H4 (cell line): Measurements from ENCODE around the gene ANKRD34B. TPM values are rescaled to one million over a fixed set of nuclear protein-coding genes. Genes with fewer than 3 reads are reported as not detected.
"Not testable (repeated sequence)": the region's sequence is repeated elsewhere in the genome, so short reads cannot be mapped to it uniquely, and the experiment has no call there.

Source experiments
- DNase-seq: peaks from one replicate; pipeline ENCODE4 v3.0.0-alpha.2; 2015; ENCODE audit warnings: low spot score
- total RNA-seq: library from RNA; depleted of rRNA; stranded (reverse); fragments of >200 nt; shearing (Covaris generic); gene quantifications from 2 replicates; pipeline ENCODE4 v1.2.3, GENCODE V29; 2014; rRNA removed

ANKRD34B gene
- total RNA-seq: not detected in 2 replicates

DNA sequence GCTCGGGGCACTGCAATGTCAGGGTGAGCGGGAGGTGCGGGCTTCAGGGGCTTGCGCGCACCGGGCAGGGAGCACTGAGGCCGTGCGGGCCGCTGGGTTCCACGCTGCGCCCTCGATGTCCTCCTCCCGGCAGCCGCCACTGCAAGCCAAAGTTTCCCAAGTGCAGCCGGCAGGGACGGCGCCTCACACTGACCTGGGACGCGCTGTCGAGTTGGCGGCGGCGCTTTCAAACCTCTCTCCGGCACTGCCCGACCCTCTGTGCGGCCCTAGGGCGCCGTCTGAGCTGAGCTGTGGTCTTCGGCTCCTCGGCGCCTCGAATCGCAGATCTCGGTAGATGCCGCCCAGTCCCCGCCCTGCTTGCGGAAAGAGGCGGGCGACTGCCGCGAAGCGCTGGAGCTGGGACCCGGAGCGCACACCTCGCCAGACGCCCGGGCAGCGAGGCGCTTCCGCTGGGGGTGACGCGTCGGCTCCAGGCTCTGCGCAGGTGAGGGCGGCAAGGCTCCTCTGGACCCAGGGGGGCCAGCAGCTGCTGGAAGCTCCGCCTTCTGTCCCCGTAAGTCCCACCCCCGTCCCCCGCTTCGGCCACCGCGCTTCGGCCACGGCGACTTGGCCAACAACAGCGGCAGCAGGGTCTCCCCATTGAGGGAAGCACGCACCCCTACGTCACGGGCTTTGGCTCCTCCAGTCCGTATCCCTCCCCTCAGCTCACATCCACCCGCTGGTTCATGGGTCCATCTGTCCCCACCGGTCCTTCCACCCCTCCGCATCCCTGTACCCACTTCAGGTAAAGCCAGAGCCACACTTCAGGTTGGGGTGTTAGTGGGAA, at the start of gene ANKRD34B:
Gene ANKRD34B (minus strand): TSS at position 320 of the 826 bp plus-strand sequence. CDS start 10,261 bp downstream, outside the sequence.
- no peak for DNase-seq

DNA sequence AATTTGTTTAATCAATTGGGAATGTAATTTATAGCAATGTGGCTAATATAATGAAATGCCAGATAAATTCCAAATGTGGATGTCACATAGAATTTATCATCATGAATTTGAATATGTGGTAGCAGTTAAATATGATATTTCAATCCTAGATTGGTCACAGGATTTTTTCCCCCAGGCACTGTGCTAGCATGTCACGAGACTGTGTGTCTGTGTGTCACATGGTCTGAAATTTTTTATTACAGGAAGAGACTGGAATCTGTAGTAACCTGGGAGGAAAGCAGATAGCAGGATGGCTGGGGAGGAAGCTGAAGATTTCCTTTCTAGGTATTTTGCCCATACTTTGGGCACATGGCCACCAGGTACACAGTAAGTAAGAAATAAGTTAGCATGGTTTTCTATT, 49.0 kb upstream of the ANKRD34B start:
- DNase-seq: no peak

DNA sequence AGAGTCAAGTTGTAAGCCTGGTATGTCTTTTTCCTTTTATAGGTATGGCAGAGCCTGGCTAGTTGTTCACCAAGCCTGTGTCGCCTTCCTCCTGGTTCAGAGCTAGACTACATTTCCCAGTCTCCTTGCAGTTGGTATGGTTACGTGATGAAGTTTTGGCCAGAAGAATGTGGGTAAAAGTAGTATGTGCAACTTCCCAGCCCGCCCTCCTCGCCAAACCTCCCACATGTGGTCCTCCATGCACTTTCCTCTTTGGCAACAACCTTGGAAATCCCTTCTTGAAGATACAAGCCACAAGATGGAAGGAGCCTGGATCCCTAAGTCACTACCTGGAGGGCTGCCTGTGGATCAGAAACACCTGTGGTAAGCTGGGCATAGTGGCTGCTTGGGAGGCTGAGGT, 48.4 kb upstream of the ANKRD34B start:
- no peak for DNase-seq

DNA sequence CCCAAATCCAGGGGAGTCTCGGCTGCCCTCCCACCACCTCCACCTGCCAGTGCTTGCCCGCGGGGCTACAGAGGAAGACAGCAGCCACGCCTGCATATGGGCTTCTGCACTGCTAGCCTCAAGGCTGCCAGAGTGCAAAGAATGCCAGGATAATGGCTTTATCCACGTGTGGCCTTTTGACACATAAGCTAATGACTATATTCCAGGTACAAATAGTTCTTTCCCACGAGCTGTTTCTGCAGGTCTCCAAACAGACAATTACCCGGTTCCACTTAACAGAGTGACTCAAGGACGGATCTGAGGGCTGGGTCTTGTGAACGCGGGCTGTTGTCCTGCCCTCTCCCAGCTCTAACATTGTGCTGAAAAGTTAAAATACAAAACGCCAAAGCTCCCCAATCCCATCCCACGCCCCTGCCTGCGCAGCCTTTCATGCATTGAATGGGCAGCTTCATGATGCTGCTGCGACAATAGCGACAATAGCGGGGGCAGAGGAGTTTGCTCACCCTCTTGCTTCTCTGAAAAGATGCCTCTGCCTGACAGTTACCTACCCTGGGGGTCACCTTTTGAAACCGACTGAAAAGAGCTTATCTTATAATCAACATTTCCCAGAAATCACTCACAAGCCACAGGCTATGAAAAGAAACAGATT, 45.3 kb upstream of the ANKRD34B start:
- DNase-seq: no peak

DNA sequence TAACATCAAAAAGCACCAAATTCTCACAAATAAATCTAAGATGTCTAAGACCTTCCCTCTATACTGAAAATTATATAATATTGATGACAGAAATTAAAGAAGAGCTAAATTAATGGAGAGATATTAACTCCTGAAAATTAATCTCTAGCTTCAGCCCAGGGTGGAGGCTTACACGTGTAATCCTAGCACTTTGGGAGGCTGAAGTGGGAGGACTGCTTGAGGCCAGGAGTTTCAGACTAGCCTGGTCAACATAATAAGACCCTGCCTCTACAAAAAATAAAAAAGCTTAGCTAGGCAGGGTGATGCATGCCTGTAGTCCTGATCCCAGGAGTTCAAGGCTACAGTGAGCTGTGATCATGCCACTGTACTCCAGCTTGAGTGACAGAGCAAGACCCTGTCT, 39.6 kb upstream of the ANKRD34B start:
- no peak for DNase-seq

DNA sequence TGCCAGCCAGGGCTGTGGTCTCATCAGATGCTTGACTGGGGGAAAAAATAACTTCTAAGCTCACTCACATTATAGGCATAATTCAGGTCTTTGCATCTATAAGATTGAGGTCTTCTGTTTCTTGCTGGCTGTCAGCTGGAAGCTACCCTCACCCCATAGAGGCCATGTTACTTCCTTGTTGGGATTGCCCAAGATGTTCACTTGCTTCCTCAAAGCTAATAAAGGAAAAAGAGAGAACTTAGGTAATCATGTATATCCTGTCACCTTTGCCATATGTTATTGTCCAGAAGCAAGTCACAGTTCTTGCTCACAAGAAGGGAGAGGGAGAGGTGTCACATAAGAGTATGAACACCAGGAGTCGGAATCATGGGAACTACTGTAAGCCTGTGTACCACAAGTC, 38.7 kb upstream of the ANKRD34B start:
- no peak for DNase-seq

DNA sequence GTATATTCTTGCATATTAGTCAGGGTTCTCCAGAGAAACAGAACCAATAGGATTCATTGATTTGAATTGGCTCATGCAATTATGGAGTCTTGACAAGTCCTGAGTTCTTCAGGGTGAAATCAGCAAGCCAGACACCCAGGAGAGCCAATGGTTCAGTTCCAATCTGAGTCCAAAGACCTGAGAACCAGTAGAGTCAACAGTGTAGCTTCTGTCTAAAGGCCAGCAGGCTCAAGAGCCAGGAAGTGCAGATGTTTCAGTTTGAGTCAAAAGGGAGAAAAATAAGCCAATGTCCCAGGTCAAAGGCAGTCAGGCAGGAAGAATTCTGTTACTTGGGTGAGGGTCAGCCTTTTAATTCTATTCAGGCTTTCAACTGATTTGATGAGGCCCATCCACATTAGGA, 37.8 kb upstream of the ANKRD34B start:
- DNase-seq: no peak

DNA sequence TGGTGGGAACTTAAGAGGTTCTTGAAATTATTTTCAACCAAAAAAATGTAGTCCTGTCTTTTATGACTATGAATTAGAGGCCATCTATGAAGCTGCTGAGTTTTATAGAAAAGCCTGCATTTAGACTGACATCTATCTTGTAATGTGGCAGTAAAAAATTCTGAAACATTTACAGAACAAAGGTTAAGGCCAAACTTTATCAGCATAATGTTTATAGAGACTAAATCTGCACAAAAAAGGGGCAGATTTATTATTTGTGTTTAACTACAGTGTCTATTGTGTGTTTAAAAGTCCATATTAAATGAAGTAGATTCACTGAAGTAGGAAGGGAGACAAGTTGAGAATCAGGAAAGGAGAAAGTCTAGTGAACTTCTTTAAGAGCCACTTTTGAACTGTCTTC, 37.3 kb upstream of the ANKRD34B start:
- no peak for DNase-seq

DNA sequence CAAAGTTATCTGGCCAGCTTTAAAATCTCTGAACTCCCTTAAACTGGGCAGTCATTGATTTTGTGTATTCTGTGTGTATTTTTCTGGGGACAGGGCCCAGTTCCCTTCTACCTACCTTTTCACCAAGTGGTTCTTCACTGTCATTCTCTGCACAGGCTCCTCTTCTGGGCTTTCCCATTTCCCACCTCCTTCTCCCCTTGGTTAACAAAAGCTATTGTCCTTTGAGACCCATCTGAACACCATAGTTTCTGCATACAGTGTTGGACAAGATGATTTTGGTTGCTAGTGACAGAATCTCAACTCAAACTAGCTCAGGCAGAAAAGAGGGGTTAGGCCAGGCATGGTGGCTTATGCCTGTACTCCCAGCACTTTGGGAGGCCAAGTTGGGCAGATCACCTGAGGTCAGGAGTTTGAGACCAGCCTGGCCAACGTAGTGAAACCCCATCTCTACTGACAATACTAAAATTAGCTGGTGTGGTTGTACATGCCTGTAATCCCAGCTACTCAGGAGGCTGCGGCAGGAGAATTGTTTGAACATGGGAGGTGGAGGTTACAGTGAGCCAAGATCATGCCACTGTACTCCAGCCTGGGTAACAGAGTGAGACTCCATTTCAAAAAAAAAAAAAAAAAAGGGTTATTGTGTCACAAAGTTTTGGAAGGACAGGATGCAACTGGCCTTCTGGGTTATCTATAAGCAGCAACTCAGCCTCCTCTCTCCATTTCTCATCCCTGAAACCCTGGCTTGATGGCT, 31.0 kb upstream of the ANKRD34B start:
- no peak for DNase-seq

DNA sequence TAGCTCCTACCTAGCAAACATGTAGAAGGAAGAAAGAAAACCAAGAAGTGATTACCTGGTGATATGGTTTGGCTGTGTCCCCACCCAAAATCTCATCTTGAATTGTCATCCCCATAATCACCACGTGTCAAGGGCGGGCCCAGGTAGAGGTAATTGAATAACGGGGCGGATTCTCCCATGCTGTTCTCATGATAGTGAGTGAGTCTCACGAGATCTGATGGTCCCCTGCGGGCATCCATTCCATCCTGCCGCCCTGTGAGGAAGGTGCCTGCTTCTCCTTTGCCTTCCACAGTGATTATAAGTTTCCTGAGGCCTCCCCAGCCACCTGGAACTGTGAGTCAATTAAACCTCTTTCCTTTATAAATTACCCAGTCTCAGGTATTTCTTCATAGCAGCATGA, 27.4 kb upstream of the ANKRD34B start:
- DNase-seq: no peak

DNA sequence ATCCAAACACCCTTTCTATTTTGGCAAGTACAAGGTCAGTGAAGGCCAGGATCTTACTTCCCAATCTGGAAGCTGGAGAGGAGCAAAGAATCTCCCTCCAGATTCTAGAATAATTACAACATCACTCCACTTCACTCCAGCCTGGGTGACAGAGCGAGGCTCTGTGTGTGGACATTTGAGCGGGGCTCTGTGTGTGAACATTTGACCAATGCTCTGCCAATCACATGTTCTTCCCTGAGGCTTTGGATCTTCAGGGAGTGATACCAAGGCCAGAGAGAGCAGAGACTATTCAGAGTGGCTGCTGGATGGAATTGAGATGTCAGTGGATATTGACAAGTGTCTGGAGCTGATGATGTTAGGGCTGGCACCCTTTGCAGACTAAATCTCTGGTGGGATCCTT, 24.7 kb upstream of the ANKRD34B start:
- no peak for DNase-seq

DNA sequence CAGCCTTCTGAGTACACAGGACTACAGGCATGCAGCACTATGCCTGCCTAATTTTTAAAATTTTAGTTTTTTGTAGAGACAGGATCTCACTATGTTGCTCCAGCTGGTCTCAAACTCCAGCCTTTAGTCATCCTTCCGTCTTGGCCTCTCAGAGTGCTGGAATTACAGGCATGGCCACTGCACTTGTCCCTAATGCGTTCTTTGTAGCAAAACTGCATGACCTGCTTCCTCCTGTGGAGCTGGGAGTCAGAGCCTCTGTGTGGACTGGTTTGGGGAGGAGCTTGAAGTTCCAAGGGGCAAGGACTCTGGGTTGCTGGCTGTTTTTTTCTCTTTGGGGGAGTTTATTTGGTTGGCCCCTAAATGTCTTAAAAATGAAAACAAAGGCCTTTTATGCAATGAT, 22.7 kb upstream of the ANKRD34B start:
- no peak for DNase-seq

DNA sequence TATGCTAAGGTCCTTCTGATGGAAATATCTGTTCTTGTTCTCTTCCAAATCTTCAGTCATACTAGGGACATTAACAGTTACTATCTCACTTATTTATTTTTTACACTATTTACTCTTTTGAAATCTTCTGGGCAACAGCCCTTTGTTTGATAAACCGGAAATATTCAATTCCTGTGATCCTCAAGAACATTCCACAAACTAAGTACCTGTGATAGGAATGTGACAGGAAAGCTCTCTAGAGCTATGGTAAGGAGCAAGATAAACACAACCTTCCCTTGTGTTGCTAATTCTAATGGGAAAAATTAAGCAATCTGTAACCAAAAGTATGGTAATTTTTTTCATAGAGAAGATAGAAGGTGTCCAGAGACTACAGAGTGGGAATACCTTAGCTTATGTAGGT, 22.0 kb upstream of the ANKRD34B start:
- no peak for DNase-seq

DNA sequence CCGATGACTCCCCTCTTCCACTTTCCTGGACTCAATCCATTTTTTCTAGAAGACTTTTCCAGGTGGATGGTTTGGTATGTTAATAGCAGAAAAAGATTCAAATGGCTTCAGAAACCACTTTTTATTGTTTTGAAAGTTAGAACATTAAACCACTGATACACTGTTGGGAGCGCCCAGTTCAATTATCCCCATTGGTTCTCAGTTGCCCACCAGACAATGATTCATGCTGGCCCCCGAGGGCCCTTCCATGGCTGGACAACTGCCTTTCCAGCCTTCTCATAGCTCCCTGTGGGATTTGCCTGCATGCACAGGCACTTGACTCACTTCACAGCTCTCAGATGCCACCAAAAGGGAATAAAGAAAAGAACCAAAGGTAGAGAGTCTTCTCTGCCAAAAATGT, 21.3 kb upstream of the ANKRD34B start:
- no peak for DNase-seq

DNA sequence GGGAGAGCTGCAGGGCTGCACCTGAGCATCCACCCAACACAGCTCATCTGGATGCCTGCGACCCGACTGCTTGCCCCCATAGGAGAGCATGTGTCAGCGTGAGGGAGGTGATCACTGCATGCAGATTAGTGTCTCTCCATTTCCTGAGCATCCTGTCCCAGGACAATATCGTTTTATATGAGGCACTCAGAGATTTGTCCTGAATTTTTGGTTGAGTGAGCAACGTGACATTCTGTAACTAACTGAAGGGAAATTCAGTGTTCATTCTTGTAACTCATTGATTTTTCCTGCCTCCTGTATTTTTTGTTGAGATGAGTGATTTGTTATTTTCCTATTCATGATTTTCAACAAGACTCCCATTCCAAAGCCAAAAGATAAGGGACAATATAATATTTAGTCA, 20.7 kb upstream of the ANKRD34B start:
- DNase-seq: no peak

DNA sequence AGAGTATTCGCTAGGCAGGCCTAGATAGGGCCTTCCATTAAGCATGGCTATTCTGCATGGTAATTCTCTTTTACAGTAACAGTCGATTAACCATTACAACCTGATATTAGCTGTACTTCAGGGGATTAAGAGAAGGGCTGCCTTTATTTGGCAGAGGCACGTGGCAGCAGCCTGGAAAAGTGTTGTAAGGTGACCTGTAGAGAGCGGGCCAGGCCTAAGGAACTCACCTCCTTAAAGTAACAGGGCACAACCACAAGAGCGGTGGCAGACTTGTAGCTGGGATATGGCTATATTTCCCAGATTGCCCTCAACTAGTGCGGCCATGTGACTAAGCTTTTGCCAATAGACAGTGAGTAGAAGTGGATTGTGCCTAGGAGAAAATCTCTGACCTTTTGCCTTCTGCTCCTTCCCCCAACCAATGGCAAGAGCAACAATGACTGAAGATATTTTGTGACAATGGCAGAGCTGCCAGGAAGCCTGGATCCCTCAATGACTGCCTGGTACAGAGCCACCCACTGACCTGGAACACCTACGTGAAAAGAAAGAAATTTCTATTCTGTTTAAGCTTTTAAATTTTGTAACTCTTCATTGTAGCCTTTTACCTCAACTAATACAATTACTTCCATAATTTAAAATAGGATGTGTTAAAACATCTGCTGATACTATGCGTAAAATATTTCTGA, 18.9 kb upstream of the ANKRD34B start:
- no peak for DNase-seq

DNA sequence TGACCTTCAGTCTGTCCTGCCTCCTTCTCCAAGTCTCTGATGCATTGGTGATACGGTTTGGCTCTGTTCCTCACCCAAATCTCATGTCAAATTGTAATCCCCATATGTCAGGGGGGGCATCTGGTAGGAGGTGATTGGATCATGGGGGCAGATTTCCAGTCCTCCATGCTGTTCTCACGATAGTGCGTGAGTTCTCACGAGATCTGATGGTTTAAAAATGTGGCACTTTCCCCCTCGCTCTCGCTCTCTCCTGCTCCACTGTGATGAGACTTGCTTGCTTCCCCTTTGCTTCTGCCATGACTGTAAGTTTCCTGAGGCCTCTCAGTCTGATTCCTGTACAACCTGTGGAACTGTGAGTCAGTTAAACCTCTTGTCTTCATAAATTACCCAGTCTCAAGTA, 14.7 kb upstream of the ANKRD34B start:
- DNase-seq: no peak

DNA sequence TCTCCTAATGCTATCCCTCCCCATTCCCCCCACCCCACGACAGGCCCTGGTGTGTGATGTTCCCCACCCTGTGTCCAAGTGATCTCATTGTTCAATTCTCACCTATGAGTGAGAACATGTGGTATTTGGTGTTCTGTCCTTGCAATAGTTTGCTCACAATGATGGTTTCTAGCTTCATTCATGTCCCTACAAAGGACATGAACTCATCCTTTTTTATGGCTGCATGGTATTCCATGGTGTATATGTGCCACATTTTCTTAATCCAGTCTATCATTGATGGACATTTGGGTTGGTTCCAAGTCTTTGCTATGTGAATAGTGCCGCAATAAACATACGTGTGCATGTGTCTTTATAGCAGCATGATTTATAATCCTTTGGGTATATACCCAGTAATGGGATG, 10.2 kb upstream of the ANKRD34B start:
- DNase-seq: not testable (repeated sequence)

DNA sequence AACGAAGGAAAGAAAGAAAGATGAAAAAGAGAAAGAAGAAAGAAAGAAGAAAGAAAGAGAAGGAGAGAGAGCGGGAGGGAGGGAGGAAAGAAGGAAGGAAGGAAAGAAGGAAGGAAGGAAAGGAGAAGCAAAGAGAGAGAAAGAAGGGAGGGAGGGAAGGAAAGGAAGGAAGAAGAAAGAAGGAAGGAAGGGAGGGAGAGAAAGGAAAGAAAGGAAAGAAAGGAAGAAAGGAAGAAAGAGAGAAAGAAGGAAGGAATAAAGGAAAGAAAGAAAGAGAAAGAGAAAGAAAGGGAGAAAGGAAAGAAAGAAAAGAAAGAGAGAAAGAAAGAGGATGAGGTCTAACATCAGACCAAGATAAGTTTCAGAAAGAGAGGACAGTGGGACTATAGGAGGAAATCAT, 9.0 kb upstream of the ANKRD34B start:
- DNase-seq: no peak

DNA sequence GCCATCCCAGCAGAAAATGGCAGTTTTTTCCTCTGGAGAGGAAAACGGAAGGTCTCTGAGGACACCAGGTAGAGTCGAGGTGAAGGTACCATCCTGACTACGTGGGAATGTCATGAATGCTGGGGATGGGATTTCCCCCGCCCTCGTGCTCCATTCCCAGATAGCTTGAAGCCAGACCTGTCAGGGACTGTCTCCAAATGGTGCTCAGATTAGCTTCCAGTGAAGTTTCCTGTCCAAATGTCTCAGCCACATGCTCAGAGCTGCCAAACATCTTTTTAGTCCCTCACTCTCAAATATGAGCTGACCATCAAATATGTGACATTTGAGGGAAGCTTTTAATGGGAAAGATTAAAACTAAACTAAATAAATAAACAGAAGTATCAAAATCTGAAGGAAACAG, 7.6 kb upstream of the ANKRD34B start:
- DNase-seq: no peak

DNA sequence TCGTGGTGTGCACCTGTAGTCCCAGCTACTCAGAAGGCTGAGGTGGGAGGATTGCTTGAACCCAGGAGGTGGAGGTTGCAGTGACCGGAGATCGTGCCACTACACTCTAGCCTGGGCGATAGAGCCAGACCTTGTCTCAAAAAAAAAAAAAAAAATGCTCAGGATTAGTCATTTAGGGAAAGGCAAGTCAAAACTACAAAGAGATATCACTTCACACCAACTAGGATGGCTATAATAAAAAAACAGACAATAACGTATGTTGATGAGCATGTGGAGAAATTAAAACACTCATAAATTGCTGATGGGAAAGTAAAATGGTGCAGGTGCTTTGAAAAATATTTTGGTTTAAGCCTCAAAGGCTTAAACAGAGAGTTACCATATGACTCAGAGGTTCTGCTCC, 6.3 kb upstream of the ANKRD34B start:
- no peak for DNase-seq

DNA sequence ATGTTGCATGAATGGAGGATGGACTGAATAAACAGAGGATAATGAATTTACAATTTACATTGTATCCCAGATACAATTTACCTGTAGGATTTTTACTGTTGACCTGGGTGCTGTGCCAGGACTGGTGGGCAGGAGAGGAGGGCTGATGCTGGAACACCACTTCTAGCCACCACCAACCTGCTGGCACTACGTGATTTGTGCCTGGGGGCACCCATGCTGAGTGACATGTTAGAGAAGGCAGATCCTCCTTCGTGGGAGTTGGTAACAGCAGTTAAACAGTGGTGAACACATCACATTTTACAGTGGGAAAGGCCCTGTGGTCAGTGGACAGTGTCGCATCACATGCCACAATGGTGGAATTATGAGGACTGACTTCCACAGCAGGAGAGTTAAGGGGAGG, 3.0 kb upstream of the ANKRD34B start:
- no peak for DNase-seq
